ENCODE results near the gene DNAJB4. TPM values are rescaled to one million over a fixed set of nuclear protein-coding genes. Genes with fewer than 3 reads are reported as not detected.

Gene DNAJB4
- total RNA-seq, 1 donor from 2014 or later: 29.0 TPM

GRCh38 chr1:77983997-77984355 lies 20.8 kb upstream of the DNAJB4 start:
- Histone ChIP-seq H3K4me1 (peaks cover 12% of the 10 kb centered on the region), H3K4me3 (no peak overlapping the region), H3K27me3 (ENCODE audit: low read depth) (no peaks in the 10 kb centered on the region), H3K27ac (no peak overlapping the region), H3K36me3 (no peaks in the 10 kb centered on the region), H3K9me3 (no peaks in the 10 kb centered on the region)
- ATAC-seq (no peak), DNase-seq (no peak)
- intact Hi-C loops (cut with DNase I): no loop called here
- TF ChIP-seq CTCF (IDR thresholded peaks at IDR 0.05): no peak

- TF ChIP-seq CTCF (IDR thresholded peaks at IDR 0.05): no peak
- Histone ChIP-seq H3K4me3 (no peak overlapping the region), H3K36me3 (no peaks in the 10 kb centered on the region), H3K4me1 (peaks cover 12% of the 10 kb centered on the region), H3K27ac (no peak overlapping the region), H3K27me3 (ENCODE audit: low read depth) (no peaks in the 10 kb centered on the region), H3K9me3 (no peaks in the 10 kb centered on the region)
- no peak for ATAC-seq
- no peak for DNase-seq
- intact Hi-C loops (cut with DNase I): no loop called here
Observed at GRCh38 chr1:77984629-77985028, 20.1 kb upstream of the DNAJB4 start.

GRCh38 chr1:77986810-77987209 lies 17.9 kb upstream of the DNAJB4 start:
- no peak overlapping the region for H3K27ac ChIP-seq
- intact Hi-C loops (cut with DNase I): no loop called here
- H3K4me3 ChIP-seq: no peak overlapping the region

GRCh38 chr1:77987919-77988318 lies 16.8 kb upstream of the DNAJB4 start:
- Histone ChIP-seq H3K4me3 (no peak overlapping the region), H3K27ac (no peak overlapping the region), H3K4me1 (peaks cover 6% of the 10 kb centered on the region), H3K36me3 (peaks cover 1% of the 10 kb centered on the region), H3K27me3 (ENCODE audit: low read depth) (no peaks in the 10 kb centered on the region), H3K9me3 (no peaks in the 10 kb centered on the region)
- intact Hi-C loops (cut with DNase I): no loop called here
- DNase-seq (no peak), ATAC-seq (no peak)
- TF ChIP-seq CTCF (IDR thresholded peaks at IDR 0.05): no peak

More at GRCh38 chr1:77986810-77987209, 17.9 kb upstream of the DNAJB4 start:
- no peak for TF ChIP-seq CTCF (IDR thresholded peaks at IDR 0.05)
- Histone ChIP-seq H3K9me3 (no peaks in the 10 kb centered on the region), H3K4me1 (peaks cover 6% of the 10 kb centered on the region), H3K27me3 (ENCODE audit: low read depth) (no peaks in the 10 kb centered on the region), H3K36me3 (no peaks in the 10 kb centered on the region)
- DNase-seq: no peak
- ATAC-seq: no peak

DNA sequence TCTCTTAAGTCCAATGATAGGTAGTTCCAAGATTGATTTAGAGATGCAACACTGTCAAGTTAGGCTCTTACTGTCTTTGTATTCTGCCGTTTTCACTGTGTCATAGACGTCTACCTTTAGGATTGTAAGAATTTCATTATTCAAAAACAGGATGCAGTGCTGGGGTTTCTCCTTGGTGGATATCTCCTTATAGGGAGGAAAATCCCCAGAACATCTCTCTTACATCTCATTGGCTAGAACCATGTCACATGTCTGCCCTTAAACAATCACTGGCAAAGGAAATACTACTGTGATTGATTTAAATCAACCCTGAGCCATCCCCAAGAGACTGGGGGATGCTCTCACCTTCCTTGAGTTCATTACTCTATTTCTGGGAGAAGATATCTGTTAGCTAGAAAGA lies 15.0 kb upstream of the DNAJB4 start:
- Histone ChIP-seq H3K9me3 (no peaks in the 10 kb centered on the region), H3K27me3 (ENCODE audit: low read depth) (no peaks in the 10 kb centered on the region), H3K4me1 (no peaks in the 10 kb centered on the region), H3K36me3 (peaks cover 8% of the 10 kb centered on the region), H3K4me3 (no peak overlapping the region), H3K27ac (no peak overlapping the region)
- DNase-seq (no peak), ATAC-seq (no peak)
- TF ChIP-seq CTCF (IDR thresholded peaks at IDR 0.05): no peak
- intact Hi-C loops (cut with DNase I): no loop called here

- intact Hi-C loops (cut with DNase I): no loop called here
- DNase-seq: no peak
- no peaks in the 10 kb centered on the region for H3K4me1 ChIP-seq
- no peak for ATAC-seq
- H3K27ac ChIP-seq: no peak overlapping the region
- TF ChIP-seq CTCF (IDR thresholded peaks at IDR 0.05): no peak
- H3K36me3 ChIP-seq: peaks cover 8% of the 10 kb centered on the region
- no peak overlapping the region for H3K4me3 ChIP-seq
- no peaks in the 10 kb centered on the region for H3K27me3 ChIP-seq (ENCODE audit: low read depth)
- H3K9me3 ChIP-seq: no peaks in the 10 kb centered on the region
Observed at GRCh38 chr1:77990629-77991204, 14.0 kb upstream of the DNAJB4 start.

All from lower lobe of right lung (tissue), 2 donors.